ENCODE measurements around the gene RREB1. TPM values are rescaled to one million over a fixed set of nuclear protein-coding genes. Genes with fewer than 3 reads are reported as not detected.

RREB1 gene
- total and polyA plus RNA-seq, 12 donors, result 3.0 to 47.1 (median 36.1) TPM

DNA sequence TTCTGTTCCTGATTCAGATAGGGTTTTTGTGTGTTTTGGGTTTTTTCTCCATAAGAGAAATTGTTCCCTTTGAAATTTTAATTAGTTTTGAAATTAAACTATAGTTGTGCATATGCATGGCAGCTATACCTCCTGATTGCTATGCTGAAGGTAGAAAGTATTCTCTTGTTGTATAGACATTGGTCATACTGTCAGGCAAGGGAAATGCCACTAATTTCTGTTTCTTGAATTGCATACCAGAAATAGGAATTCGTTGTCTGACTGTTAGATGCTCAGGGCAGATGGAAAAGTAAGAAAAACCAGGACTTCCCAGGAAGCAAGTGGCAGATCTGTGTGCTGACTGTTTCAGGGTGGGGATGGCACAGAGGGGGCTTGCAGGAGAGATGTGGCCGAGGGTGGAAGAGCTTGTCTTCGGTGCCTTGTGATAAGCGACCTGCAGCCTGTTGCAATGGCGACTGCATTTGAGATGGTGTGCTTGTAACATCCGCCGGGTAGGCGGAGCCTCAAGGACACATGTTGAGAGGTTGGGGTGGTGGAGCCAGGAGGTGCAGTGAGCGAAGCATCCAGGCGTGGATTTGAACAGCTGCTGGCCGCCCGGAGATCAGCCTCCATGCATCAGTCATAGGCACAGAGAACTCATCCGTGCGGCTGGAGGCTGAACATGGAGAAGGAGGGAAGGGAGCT, 42.8 kb downstream of the RREB1 start:
- intact Hi-C loops (cut with DNase I), result no loop called here
- Histone ChIP-seq H3K4me1 (peaks cover 12 to 84% (median 73%) of the 10 kb centered on the region in 9 donors), H3K27me3 (no peaks in the 10 kb centered on the region), H3K9me3 (no peaks in the 10 kb centered on the region), H3K4me3 (no peak overlapping the region), H3K27ac (no peak overlapping the region), H3K36me3 (no peaks in the 10 kb centered on the region)
- whole genome bisulfite sequencing, 2 donors, result 81% methylated on average over 14 of the region's 14 CpGs
- ATAC-seq (no peak), DNase-seq (no peak)
- TF ChIP-seq, protein P1, sequence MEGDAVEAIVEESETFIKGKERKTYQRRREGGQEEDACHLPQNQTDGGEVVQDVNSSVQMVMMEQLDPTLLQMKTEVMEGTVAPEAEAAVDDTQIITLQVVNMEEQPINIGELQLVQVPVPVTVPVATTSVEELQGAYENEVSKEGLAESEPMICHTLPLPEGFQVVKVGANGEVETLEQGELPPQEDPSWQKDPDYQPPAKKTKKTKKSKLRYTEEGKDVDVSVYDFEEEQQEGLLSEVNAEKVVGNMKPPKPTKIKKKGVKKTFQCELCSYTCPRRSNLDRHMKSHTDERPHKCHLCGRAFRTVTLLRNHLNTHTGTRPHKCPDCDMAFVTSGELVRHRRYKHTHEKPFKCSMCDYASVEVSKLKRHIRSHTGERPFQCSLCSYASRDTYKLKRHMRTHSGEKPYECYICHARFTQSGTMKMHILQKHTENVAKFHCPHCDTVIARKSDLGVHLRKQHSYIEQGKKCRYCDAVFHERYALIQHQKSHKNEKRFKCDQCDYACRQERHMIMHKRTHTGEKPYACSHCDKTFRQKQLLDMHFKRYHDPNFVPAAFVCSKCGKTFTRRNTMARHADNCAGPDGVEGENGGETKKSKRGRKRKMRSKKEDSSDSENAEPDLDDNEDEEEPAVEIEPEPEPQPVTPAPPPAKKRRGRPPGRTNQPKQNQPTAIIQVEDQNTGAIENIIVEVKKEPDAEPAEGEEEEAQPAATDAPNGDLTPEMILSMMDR (IDR thresholded peaks at IDR 0.05), result no peak

DNA sequence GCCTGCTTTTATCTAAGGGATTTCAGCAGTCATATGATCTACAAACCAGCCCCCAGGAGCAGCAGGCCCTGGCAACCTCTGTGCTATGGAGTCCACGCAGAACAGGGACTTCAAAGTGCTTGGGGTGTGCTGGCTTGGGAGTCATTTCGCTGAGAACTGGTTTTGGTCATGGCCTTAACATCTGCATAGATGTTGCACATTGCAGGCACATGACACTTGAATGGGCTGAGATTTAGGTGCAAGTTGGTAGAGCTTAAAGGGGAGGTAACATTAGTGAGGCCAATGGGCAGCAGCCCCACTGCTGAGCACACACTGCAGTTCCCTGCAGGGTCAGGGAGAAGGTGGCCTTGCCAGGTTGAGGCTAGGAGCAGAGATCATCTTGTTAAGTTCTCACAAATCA, 43.6 kb downstream of the RREB1 start:
- no peaks in the 10 kb centered on the region for H3K27me3 ChIP-seq
- intact Hi-C loops (cut with DNase I), result no loop called here
- DNase-seq (no peak), ATAC-seq (no peak)
- H3K9me3 ChIP-seq, result no peaks in the 10 kb centered on the region
- H3K36me3 ChIP-seq, result no peaks in the 10 kb centered on the region
- TF ChIP-seq, protein P1 (IDR thresholded peaks at IDR 0.05), result no peak
- 85 to 88% methylated on average over 2 of the region's 2 CpGs for WGBS, 2 donors
- H3K27ac ChIP-seq, result no peak overlapping the region
- H3K4me1 ChIP-seq, result peaks cover 8 to 84% (median 73%) of the 10 kb centered on the region in 9 donors
- no peak overlapping the region for H3K4me3 ChIP-seq

DNA sequence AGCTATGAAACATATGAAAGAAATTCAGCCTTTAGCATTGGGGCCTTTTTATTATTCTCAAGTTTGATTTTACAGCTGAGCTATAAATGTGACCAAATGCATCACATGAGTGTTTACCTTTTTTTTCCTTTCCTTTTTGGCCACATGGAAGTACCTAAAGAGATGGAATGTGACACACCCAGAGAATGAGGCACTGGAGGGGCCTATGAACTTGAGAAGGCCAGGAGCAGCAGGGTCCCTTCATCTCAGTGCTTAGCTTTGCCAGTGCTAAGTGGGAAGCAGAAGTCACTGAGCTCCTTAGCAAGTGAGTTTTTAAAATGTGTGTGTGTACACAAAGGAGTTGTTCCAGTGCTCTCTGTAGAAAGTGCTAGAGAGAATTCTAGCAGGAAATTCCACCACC, 44.7 kb downstream of the RREB1 start:
- peak overlapping the region in 1 of 10 donors; percentile 23 for H3K27ac ChIP-seq
- TF ChIP-seq, protein P1 (IDR thresholded peaks at IDR 0.05), result no peak
- H3K36me3 ChIP-seq, result no peaks in the 10 kb centered on the region
- no peak for ATAC-seq
- no peaks in the 10 kb centered on the region for H3K27me3 ChIP-seq
- H3K4me3 ChIP-seq, result no peak overlapping the region
- no peaks in the 10 kb centered on the region for H3K9me3 ChIP-seq
- H3K4me1 ChIP-seq, result peaks cover 5 to 84% (median 69%) of the 10 kb centered on the region in 9 donors
- no peak for DNase-seq
- intact Hi-C loops (cut with DNase I), result no loop called here

DNA sequence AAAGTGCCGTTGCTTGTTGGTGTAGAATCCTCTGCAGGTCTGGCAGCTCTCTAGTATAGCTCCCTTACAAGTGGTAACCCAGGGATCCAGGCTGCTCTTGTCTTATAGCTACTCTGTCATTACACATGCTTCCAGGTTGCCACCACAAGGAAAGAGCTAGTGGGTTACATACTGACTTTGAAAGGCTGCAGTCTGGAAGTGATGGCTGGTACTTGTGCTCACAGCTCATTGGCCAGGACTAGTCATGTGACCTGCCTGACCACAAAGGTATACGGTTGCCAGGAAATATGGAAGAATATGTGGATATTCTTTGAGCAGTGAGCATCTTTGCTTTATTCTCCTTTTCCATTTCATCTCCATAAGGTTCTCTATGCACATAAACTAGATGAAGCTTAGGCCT, 46.0 kb downstream of the RREB1 start:
- ATAC-seq (no peak), DNase-seq (no peak)
- H3K9me3 ChIP-seq, result no peaks in the 10 kb centered on the region
- TF ChIP-seq, protein P1 (IDR thresholded peaks at IDR 0.05), result no peak
- peaks cover 5 to 86% (median 71%) of the 10 kb centered on the region in 9 donors for H3K4me1 ChIP-seq
- 85 to 87% methylated on average over 2 of the region's 2 CpGs for WGBS, 2 donors
- no peaks in the 10 kb centered on the region for H3K36me3 ChIP-seq
- peak overlapping the region in 1 of 10 donors; percentile 77 for H3K27ac ChIP-seq
- intact Hi-C loops (cut with DNase I), result no loop called here
- H3K4me3 ChIP-seq, result no peak overlapping the region
- no peaks in the 10 kb centered on the region for H3K27me3 ChIP-seq

Measured in heart right ventricle (tissue), 16 donors.